Breast epithelium (tissue), 4 donors: Measurements from ENCODE around the gene UBAC1. TPM values are rescaled to one million over a fixed set of nuclear protein-coding genes. Genes with fewer than 3 reads are reported as not detected.

Experiments used
- DNase-seq, 2 donors: peaks; one replicate each; pipeline ENCODE4 v3.0.0-alpha.2; 2019; ENCODE audit warnings: low spot score in 2 of 2
- H3K27ac ChIP-seq, 2 donors: fragments of 200-600 bp; sonication (generic) in 1 of 2; one replicate each; pipeline ENCODE4 v1.5.1; 2016 to 2019; ENCODE audit warnings: mild to moderate bottlenecking in 1 of 2
- H3K27me3 ChIP-seq, 2 donors: fragments of 200-600 bp; sonication (generic) in 1 of 2; one replicate each; pipeline versions ENCODE4 v1.5.1 to v1.6.0; 2017 to 2019; ENCODE audit warnings: control low read depth in 1 of 2, mild to moderate bottlenecking in 1 of 2
- H3K36me3 ChIP-seq: fragments of 200-600 bp; one replicate; pipeline ENCODE4 v1.5.1; 2019
- H3K4me1 ChIP-seq, 2 donors: fragments of 200-600 bp; sonication (generic); one replicate each; pipeline ENCODE4 v1.5.1; 2016 to 2019; ENCODE audit warnings: control low read depth in 1 of 2
- H3K4me3 ChIP-seq, 3 donors: fragments of 200-600 bp; sonication (generic); 1 replicate in 2 of 3; 2 replicates in 1 of 3; pipeline ENCODE4 v1.5.1; 2016 to 2019; ENCODE audit warnings: mild to moderate bottlenecking in 3 of 3, moderate library complexity in 2 of 3
- H3K9me3 ChIP-seq, 2 donors: fragments of 200-600 bp; sonication (generic) in 1 of 2; one replicate each; pipeline ENCODE4 v1.5.1; 2016 to 2019; ENCODE audit warnings: control low read depth in 1 of 2
- CTCF ChIP-seq, 3 donors: fragments of 450-650 bp; IDR thresholded peaks; one replicate each; pipeline ENCODE4 v1.5.1; 2016 to 2017; ENCODE audit warnings: antibody characterized with exemption in 3 of 3, mild to moderate bottlenecking in 3 of 3, moderate library complexity in 3 of 3
- POLR2A ChIP-seq: fragments of 450-650 bp; IDR thresholded peaks from one replicate; pipeline ENCODE4 v1.6.1; 2016; ENCODE audit warnings: antibody characterized with exemption, mild to moderate bottlenecking, moderate library complexity
- POLR2AphosphoS5 ChIP-seq, 3 donors: sonication (generic); formaldehyde crosslinking; IDR thresholded peaks; one replicate each; pipeline ENCODE4 v1.6.1; 2017; ENCODE audit warnings: antibody characterized with exemption in 3 of 3
- intact Hi-C: fragments of 100-400 bp; cut with DNase I; formaldehyde crosslinking; loops from one replicate; pipeline ENCODE4 v1.15.1; 2023; ENCODE audit warnings: low total_unique reads
- total RNA-seq, 3 donors: library from RNA; depleted of rRNA; stranded (reverse); fragments of >200 nt; gene quantifications; one replicate each; pipeline ENCODE4 v1.1.0, GENCODE V29; 2016

The UBAC1 gene
- total RNA-seq, 3 donors from 2014 or later = 39.2 to 53.0 (median 45.6) TPM

GRCh38 chr9:135886147-135886981 lies 74.8 kb downstream of the UBAC1 start:
- intact Hi-C loops = no loop called here
- no peaks in the 10 kb centered on the region for H3K27me3 ChIP-seq
- TF ChIP-seq CTCF (IDR thresholded peaks at IDR 0.05) = no peak
- no peak for TF ChIP-seq POLR2A
- no peak for TF ChIP-seq POLR2AphosphoS5 (IDR thresholded peaks at IDR 0.05)
- H3K9me3 ChIP-seq = no peaks in the 10 kb centered on the region
- H3K4me3 ChIP-seq = peak overlapping the region in 1 of 3 donors; percentile 35
- no peaks in the 10 kb centered on the region for H3K36me3 ChIP-seq
- no peak for DNase-seq
- peaks cover 24 to 39% of the 10 kb centered on the region in 2 donors for H3K4me1 ChIP-seq
- no peak overlapping the region for H3K27ac ChIP-seq

GRCh38 chr9:135885100-135885853 lies 75.9 kb downstream of the UBAC1 start:
- DNase-seq = no peak
- Histone ChIP-seq H3K27me3 (no peaks in the 10 kb centered on the region), H3K4me1 (peaks cover 23 to 33% of the 10 kb centered on the region in 2 donors), H3K36me3 (no peaks in the 10 kb centered on the region), H3K4me3 (no peak overlapping the region), H3K27ac (no peak overlapping the region), H3K9me3 (no peaks in the 10 kb centered on the region)
- no peak for TF ChIP-seq POLR2A
- no peak for TF ChIP-seq CTCF (IDR thresholded peaks at IDR 0.05)
- no peak for TF ChIP-seq POLR2AphosphoS5 (IDR thresholded peaks at IDR 0.05)
- intact Hi-C loops = loop anchor here (2.0 kb wide), 1 partner anchor 34 kb away; no protein-coding TSS in a partner anchor

- no peak overlapping the region for H3K4me3 ChIP-seq
- H3K36me3 ChIP-seq = no peaks in the 10 kb centered on the region
- TF ChIP-seq CTCF (IDR thresholded peaks at IDR 0.05) (no peak), POLR2A (no peak), POLR2AphosphoS5 (IDR thresholded peaks at IDR 0.05) (no peak)
- intact Hi-C loops = loop anchor here (2.0 kb wide), 1 partner anchor 34 kb away; no protein-coding TSS in a partner anchor
- H3K4me1 ChIP-seq = peaks cover 17 to 25% of the 10 kb centered on the region in 2 donors
- DNase-seq = no peak
- no peaks in the 10 kb centered on the region for H3K27me3 ChIP-seq
- H3K27ac ChIP-seq = no peak overlapping the region
- H3K9me3 ChIP-seq = no peaks in the 10 kb centered on the region
Measured at GRCh38 chr9:135884328-135885035, 76.7 kb downstream of the UBAC1 start.

GRCh38 chr9:135883410-135884089 lies 77.6 kb downstream of the UBAC1 start:
- no peak overlapping the region for H3K27ac ChIP-seq
- H3K9me3 ChIP-seq = no peaks in the 10 kb centered on the region
- H3K4me3 ChIP-seq = no peak overlapping the region
- H3K27me3 ChIP-seq = no peaks in the 10 kb centered on the region
- no peak for DNase-seq
- H3K36me3 ChIP-seq = no peaks in the 10 kb centered on the region
- intact Hi-C loops = loop anchor here (2.0 kb wide), 1 partner anchor 33 kb away; no protein-coding TSS in a partner anchor
- H3K4me1 ChIP-seq = peaks cover 13 to 22% of the 10 kb centered on the region in 2 donors
- no peak for TF ChIP-seq CTCF (IDR thresholded peaks at IDR 0.05)
- no peak for TF ChIP-seq POLR2A
- TF ChIP-seq POLR2AphosphoS5 (IDR thresholded peaks at IDR 0.05) = no peak

Other genes with a start within 250 kb of the UBAC1 start
- 10 to 100 TPM; 25.0 to 29.8 (median 29.0) TPM for gene CAMSAP1, start 53.8 kb downstream of the UBAC1 start, total RNA-seq
- 10 to 100 TPM; 14.0 to 24.2 (median 19.3) TPM for gene NACC2, start 133.9 kb upstream of the UBAC1 start, total RNA-seq
- gene TMEM250, start 157.5 kb upstream of the UBAC1 start, total RNA-seq = 10 to 100 TPM; 24.9 to 29.5 (median 26.1) TPM
- not detected for gene LHX3, start 243.8 kb upstream of the UBAC1 start, total RNA-seq